Heart right ventricle (tissue), 16 donors: Measurements from ENCODE around the gene MTERF2. TPM values are rescaled to one million over a fixed set of nuclear protein-coding genes. Genes with fewer than 3 reads are reported as not detected.
A peak's percentile ranks its signal among the peaks of the same experiment; 100 is the strongest.

Source experiments
- ATAC-seq, 8 donors: fragments of 200-7000 bp; cut with Tn5 transposase; one replicate each; pipeline ENCODE4 v1.9.1; 2020; ENCODE audit warnings: mild to moderate bottlenecking in 8 of 8, moderate library complexity in 8 of 8, moderate number of reproducible peaks in 1 of 8
- DNase-seq, 2 donors: peaks; one replicate each; pipeline ENCODE4 v3.0.0-alpha.2; 2020
- H3K27ac ChIP-seq, 10 donors: fragments of 200-600 bp; sonication (generic) in 2 of 10; one replicate each; pipeline versions ENCODE4 v1.5.0 to v1.8.0; 2020 to 2022; ENCODE audit warnings: mild to moderate bottlenecking in 3 of 10
- H3K27me3 ChIP-seq, 7 donors: fragments of 200-600 bp; one replicate each; pipeline ENCODE4 v1.8.0; 2021 to 2022; ENCODE audit warnings: mild to moderate bottlenecking in 2 of 7
- H3K36me3 ChIP-seq, 9 donors: fragments of 200-600 bp; sonication (generic) in 1 of 9; one replicate each; pipeline versions ENCODE4 v1.5.0 to v1.8.0; 2020 to 2022; ENCODE audit warnings: mild to moderate bottlenecking in 2 of 9
- H3K4me1 ChIP-seq, 9 donors: fragments of 200-600 bp; sonication (generic) in 1 of 9; one replicate each; pipeline versions ENCODE4 v1.5.0 to v1.8.0; 2020 to 2022; ENCODE audit warnings: mild to moderate bottlenecking in 4 of 9
- H3K4me3 ChIP-seq, 10 donors: fragments of 200-600 bp; sonication (generic) in 2 of 10; one replicate each; pipeline versions ENCODE4 v1.5.0 to v1.8.0; 2020 to 2022; ENCODE audit warnings: mild to moderate bottlenecking in 7 of 10, moderate library complexity in 2 of 10
- H3K9me3 ChIP-seq, 11 donors: fragments of 200-600 bp in 10 of 11; sonication (generic) in 2 of 11; one replicate each; pipeline versions ENCODE4 v1.5.0 to v1.8.0; 2013 to 2022; ENCODE audit warnings: mild to moderate bottlenecking in 2 of 11, control low read depth in 1 of 11, moderate library complexity in 1 of 11
- WGBS, 2 donors: extraction: QIAGEN DNeasy Blood & Tissue Kit; methylation state at CpG; one replicate each; pipeline ENCODE4 v1.1.7; 2013; ENCODE audit warnings: inconsistent platforms in 1 of 2; 5-methylcytosine and 5-hydroxymethylcytosine counted together
- intact Hi-C, 10 donors: fragments of 100-400 bp; cut with DNase I; formaldehyde crosslinking; loops; one replicate each; pipeline versions ENCODE4 v1.11.1 to v1.14.2; 2022
- long read RNA-seq, 3 donors: library from polyadenylated mRNA; unstranded; transcript quantifications; one replicate each; pipeline ENCODE4 v2.0.0, GENCODE V29; 2020 to 2021
- polyA plus RNA-seq, 2 donors: library from polyadenylated mRNA; stranded (reverse); fragments of 200-250 nt; gene quantifications; one replicate each; pipeline ENCODE4 v1.2.3, GENCODE V29; 2013
- total RNA-seq, 10 donors: library from RNA; stranded (reverse); fragmentation: NEBNext Ultra II Directional in 3 of 10; extraction: Animal tissue kit (Norgen Biotek cat#: 25700) in 3 of 10; gene quantifications; one replicate each; pipeline versions ENCODE4 v1.2.1 to v1.2.4, GENCODE V29; 2021 to 2023
- TF ChIP-seq, protein P1 (sequence below), 9 donors: fragments of 200-600 bp; sonication (generic) in 2 of 9; IDR thresholded peaks; one replicate each; pipeline versions ENCODE4 v1.5.0 to v1.8.0; 2021 to 2022; ENCODE audit warnings: antibody characterized with exemption in 9 of 9, mild to moderate bottlenecking in 5 of 9, moderate library complexity in 1 of 9
- donor health status: Arrhythmogenic right ventricular cardiomyopathy.
- donor health status: ischemic (EF 13 %, LVEDD 7.1; RV severe dilation, severe dysfunction).
- donor health status: healthy with polysubstance abuse.
- donor health status: DM: no; HTN: yes; CAD: no.
- donor health status: DM: no; HTN: no; CAD: no.
- donor health status: ischemic (EF 25% LVEDD 6.9; RV normal size, moderate dysfunction).
- donor health status: ischemic (EF 25% LVEDD 5.7; RV mildly dilated, moderate dysfunction).
- donor health status: healthy.
- donor health status: DM: yes; HTN: yes; CAD: no.
- donor health status: Ischemic cardiomyopathy.
- donor health status: ischemic (EF 35%, LVEDD 5.7; RV mildly dilated, moderate dysfunction).
- donor health status: nonischemic (EF 11% LVEDD 7.7; RV severe dilation, severe dysfunction).
- donor health status: DM: yes; HTN: yes; CAD: no.
- donor health status: PGD.
- donor health status: ischemic (EF 29% LVEDD 5.4; RV normal size, mild dysfunction).
- donor health status: nonischemic (EF 23%, LVEDD 6.1; RV moderate dilation, normal function).

MTERF2 gene, protein sequence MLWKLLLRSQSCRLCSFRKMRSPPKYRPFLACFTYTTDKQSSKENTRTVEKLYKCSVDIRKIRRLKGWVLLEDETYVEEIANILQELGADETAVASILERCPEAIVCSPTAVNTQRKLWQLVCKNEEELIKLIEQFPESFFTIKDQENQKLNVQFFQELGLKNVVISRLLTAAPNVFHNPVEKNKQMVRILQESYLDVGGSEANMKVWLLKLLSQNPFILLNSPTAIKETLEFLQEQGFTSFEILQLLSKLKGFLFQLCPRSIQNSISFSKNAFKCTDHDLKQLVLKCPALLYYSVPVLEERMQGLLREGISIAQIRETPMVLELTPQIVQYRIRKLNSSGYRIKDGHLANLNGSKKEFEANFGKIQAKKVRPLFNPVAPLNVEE
- total RNA-seq (10 to 100 TPM; 18.1 to 42.4 (median 28.0) TPM), polyA plus RNA-seq (10 to 100 TPM; 13.2 to 70.0 TPM)
- long read RNA-seq, donor 1, transcript MTERF2-202 (3 exons, 1,763 nt) = minor isoform, 9 of 36 reads
- long read RNA-seq, donor 1, transcript MTERF2-201 (3 exons, 1,790 nt) = major isoform, 15 of 36 reads
- long read RNA-seq, donor 1, transcript MTERF2-207 (2 exons, 3,235 nt) = minor isoform, 10 of 36 reads
- long read RNA-seq, donor 1, partial matches to known transcripts = 0 of 36 reads
- long read RNA-seq, donor 1, other reads (novel, unspliced or antisense) = 2 of 36 reads
- long read RNA-seq, donor 2, transcript MTERF2-201 (3 exons, 1,790 nt) = major isoform, 17 of 45 reads
- long read RNA-seq, donor 2, transcript MTERF2-207 (2 exons, 3,235 nt) = minor isoform, 12 of 45 reads
- long read RNA-seq, donor 2, transcript MTERF2-202 (3 exons, 1,763 nt) = minor isoform, 5 of 45 reads
- long read RNA-seq, donor 2, partial matches to known transcripts = 1 of 45 reads
- long read RNA-seq, donor 2, other reads (novel, unspliced or antisense) = 8 of 45 reads
- long read RNA-seq, donor 3, transcript MTERF2-202 (3 exons, 1,763 nt) = minor isoform, 11 of 65 reads
- long read RNA-seq, donor 3, transcript MTERF2-201 (3 exons, 1,790 nt) = major isoform, 36 of 65 reads
- long read RNA-seq, donor 3, transcript MTERF2-207 (2 exons, 3,235 nt) = minor isoform, 8 of 65 reads
- long read RNA-seq, donor 3, partial matches to known transcripts = 2 of 65 reads
- long read RNA-seq, donor 3, other reads (novel, unspliced or antisense) = 3 of 65 reads

DNA sequence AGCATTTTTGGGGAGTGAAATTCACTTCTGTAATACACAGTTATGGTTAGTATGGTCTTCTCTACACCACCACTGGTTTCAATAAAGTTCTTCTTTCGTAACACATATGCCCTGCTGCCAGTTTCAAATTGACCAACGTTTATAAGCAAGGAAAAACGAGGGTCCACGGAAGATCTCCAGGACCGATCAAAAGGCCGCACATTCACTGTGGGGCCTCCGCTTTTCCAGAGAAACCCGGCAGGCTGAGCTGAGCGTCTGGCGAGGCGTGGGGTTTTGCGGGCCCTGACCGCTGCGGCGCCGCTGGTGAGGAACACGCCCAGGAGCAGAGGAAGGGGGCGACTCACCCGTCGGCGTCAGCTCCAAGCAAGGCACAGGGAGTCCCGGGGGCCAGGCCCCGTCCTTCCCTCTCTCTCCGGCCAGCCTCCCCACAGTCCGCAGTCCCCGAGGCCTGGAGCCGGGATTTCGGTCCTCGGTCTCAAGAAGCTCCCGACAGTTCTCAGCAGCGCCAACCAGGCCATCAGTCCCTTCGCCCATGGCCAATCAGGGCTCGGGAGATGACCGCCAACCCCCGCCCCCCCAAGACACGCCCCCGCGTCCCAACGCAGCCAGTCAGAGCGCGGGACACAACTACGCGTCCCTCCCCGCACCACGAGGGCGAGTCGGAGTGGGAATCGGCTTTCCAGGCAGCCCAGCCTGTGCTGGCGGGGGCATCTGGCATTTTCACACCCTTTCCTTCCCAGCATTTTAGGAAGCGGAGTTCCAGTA, at the start of gene MTERF2:
MTERF2 (minus strand) TSS at position 522 of the 765 bp plus-strand sequence. CDS start 8,432 bp downstream, outside the sequence.
- H3K4me3 ChIP-seq = peak within 1 kb of the TSS; percentile 60 to 86 (median 72)
- H3K27ac ChIP-seq = peak within 1 kb of the TSS; percentile 76 to 93 (median 90)
- intact Hi-C loops = loop anchor here in 6 of 10 donors (1.0 to 10.0 kb wide), 5 partner anchors 32 to 108 kb away; partner anchors contain the start of genes CRY1 (in 6 of the 6) and TMEM263 (in 2 of the 6)
- WGBS, 2 donors = 1% methylated on average over 48 to 50 of the region's 50 CpGs
- TF ChIP-seq, protein P1, sequence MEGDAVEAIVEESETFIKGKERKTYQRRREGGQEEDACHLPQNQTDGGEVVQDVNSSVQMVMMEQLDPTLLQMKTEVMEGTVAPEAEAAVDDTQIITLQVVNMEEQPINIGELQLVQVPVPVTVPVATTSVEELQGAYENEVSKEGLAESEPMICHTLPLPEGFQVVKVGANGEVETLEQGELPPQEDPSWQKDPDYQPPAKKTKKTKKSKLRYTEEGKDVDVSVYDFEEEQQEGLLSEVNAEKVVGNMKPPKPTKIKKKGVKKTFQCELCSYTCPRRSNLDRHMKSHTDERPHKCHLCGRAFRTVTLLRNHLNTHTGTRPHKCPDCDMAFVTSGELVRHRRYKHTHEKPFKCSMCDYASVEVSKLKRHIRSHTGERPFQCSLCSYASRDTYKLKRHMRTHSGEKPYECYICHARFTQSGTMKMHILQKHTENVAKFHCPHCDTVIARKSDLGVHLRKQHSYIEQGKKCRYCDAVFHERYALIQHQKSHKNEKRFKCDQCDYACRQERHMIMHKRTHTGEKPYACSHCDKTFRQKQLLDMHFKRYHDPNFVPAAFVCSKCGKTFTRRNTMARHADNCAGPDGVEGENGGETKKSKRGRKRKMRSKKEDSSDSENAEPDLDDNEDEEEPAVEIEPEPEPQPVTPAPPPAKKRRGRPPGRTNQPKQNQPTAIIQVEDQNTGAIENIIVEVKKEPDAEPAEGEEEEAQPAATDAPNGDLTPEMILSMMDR (IDR thresholded peaks at IDR 0.05) = peak in 2 of 9 donors; percentile 11 to 24
- peak; percentile 98 to 100 (median 99) for ATAC-seq
- DNase-seq = peak; percentile 92 to 95
- H3K36me3 ChIP-seq = peaks cover 0 to 33% (median 0%) of the 10 kb centered on the region in 9 donors
- H3K27me3 ChIP-seq = no peaks in the 10 kb centered on the region
- peaks cover 4 to 31% (median 23%) of the 10 kb centered on the region in 9 donors for H3K4me1 ChIP-seq
- H3K9me3 ChIP-seq = no peaks in the 10 kb centered on the region

DNA sequence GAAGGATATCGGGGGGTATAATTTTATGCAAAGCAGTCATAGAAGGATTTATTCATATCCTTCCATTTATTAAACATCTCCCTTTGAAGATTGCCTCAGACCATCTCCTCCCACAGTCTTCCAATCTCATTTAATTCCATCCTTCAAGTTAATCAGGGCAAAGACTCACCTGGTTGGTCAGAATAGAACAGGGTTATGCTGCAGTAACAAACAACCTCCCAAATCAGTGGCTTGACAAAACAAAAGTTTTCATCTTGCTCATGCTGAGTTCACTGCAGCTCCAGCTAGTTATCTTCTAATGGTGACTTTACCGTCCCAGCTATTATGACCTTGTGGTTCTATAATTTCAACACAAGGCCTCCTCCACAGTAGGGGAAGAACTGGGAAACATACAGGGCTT, 48.8 kb upstream of the MTERF2 start:
- H3K36me3 ChIP-seq = no peaks in the 10 kb centered on the region
- 93 to 95% methylated on average over 2 of the region's 2 CpGs for WGBS, 2 donors
- no peaks in the 10 kb centered on the region for H3K27me3 ChIP-seq
- DNase-seq = no peak
- no peak overlapping the region for H3K4me3 ChIP-seq
- TF ChIP-seq, protein P1 (IDR thresholded peaks at IDR 0.05) = no peak
- no peak overlapping the region for H3K27ac ChIP-seq
- no peak for ATAC-seq
- no peaks in the 10 kb centered on the region for H3K9me3 ChIP-seq
- H3K4me1 ChIP-seq = peaks cover 0 to 27% (median 13%) of the 10 kb centered on the region in 9 donors
- intact Hi-C loops = no loop called here

DNA sequence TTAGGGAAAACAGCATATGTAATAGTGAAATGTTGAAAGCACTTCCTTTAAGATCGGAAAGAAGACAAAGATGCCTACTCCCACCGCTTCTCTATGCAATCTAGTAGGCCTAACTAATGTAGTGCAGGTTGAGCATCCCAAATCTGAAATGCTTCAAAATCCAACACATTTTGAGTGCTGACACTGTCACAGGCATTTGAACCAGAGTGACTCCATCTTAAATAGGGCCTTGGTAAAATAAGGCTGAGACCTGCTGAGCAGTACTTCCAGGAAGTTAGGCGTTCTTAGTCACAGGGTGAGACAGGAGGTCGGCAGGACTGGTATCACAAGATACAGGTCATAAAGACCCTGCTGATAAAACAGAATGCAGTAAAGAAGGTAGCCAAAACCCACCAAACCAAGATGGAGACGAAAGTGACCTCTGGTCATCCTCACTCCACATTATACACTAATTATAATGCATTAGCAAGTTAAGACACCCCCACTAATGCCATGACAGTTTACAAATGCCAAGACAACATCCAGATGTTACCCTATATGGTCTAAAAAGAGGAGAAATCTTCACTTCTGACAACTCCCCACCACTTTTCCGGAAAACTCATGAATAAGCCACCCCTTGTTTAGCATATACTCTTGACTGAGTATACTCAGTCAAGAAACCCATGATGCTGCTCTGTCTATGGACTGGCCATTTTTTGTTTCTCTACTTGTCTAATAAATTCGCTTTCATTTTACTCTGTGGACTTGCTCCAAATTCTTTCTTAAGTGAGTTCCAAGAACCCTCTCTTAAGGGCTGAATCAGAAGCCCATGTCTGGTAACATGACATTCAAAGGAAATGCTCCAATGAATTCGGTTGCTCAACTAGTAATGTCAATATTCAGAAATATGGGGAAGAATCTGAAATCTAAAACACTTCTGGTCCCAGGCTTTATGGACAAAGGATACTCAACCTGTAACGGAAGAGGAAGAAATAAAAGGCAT, 47.1 kb upstream of the MTERF2 start:
- no peak for ATAC-seq
- Histone ChIP-seq H3K9me3 (no peaks in the 10 kb centered on the region), H3K27ac (no peak overlapping the region), H3K4me1 (peaks cover 0 to 44% (median 22%) of the 10 kb centered on the region in 9 donors), H3K27me3 (no peaks in the 10 kb centered on the region), H3K4me3 (no peak overlapping the region), H3K36me3 (no peaks in the 10 kb centered on the region)
- TF ChIP-seq, protein P1 (IDR thresholded peaks at IDR 0.05) = no peak
- DNase-seq = no peak
- WGBS, 2 donors = 90 to 95% methylated on average over 9 of the region's 9 CpGs
- intact Hi-C loops = loop anchor here in 1 of 10 donors (5.0 kb wide), 1 partner anchor 58 kb away; the partner anchor contains the start of gene CRY1
